ENCODE measurements around the gene LGALS13.
"Not testable (repeated sequence)": the region's sequence is repeated elsewhere in the genome, so short reads cannot be mapped to it uniquely, and the experiment has no call there.

Gene LGALS13

GRCh38 chr19:39617745-39618144, 15.4 kb downstream of the LGALS13 start:
- no peak overlapping the region for H3K27ac ChIP-seq
- H3K4me3 ChIP-seq, result no peak overlapping the region
- no peaks in the 10 kb centered on the region for H3K27me3 ChIP-seq
- no peak for DNase-seq
- intact Hi-C loops (cut with DNase I; ENCODE audit: low total_unique reads), result no loop called here
- H3K9me3 ChIP-seq, result no peaks in the 10 kb centered on the region
- TF ChIP-seq CTCF (IDR thresholded peaks at IDR 0.05), result no peak
- H3K36me3 ChIP-seq, result no peaks in the 10 kb centered on the region
- H3K4me1 ChIP-seq, result no peaks in the 10 kb centered on the region

- Histone ChIP-seq H3K27me3 (peaks cover 0 to 9% of the 10 kb centered on the region in 2 donors), H3K27ac (no peak overlapping the region), H3K4me1 (no peaks in the 10 kb centered on the region), H3K9me3 (no peaks in the 10 kb centered on the region), H3K4me3 (no peak overlapping the region), H3K36me3 (no peaks in the 10 kb centered on the region)
- no peak for TF ChIP-seq CTCF (IDR thresholded peaks at IDR 0.05)
- intact Hi-C loops (cut with DNase I; ENCODE audit: low total_unique reads), result no loop called here
- no peak for DNase-seq
Measured at GRCh38 chr19:39623946-39624345, 21.6 kb downstream of the LGALS13 start.

- DNase-seq; H3K36me3 ChIP-seq; H3K27ac ChIP-seq; H3K27me3 ChIP-seq; intact Hi-C loops (cut with DNase I; ENCODE audit: low total_unique reads); H3K4me1 ChIP-seq; H3K4me3 ChIP-seq; H3K9me3 ChIP-seq: not testable (repeated sequence)
Measured at GRCh38 chr19:39627631-39628030, 25.3 kb downstream of the LGALS13 start.

- Histone ChIP-seq H3K36me3 (no peaks in the 10 kb centered on the region), H3K27ac (no peak overlapping the region), H3K27me3 (no peaks in the 10 kb centered on the region), H3K4me3 (no peak overlapping the region), H3K9me3 (no peaks in the 10 kb centered on the region), H3K4me1 (no peaks in the 10 kb centered on the region)
- intact Hi-C loops (cut with DNase I; ENCODE audit: low total_unique reads), result no loop called here
- DNase-seq, result no peak
- no peak for TF ChIP-seq CTCF (IDR thresholded peaks at IDR 0.05)
Measured at GRCh38 chr19:39631178-39631577, 28.9 kb downstream of the LGALS13 start.

- H3K27me3 ChIP-seq, result no peaks in the 10 kb centered on the region
- intact Hi-C loops (cut with DNase I; ENCODE audit: low total_unique reads), result no loop called here
- no peak overlapping the region for H3K27ac ChIP-seq
- TF ChIP-seq CTCF (IDR thresholded peaks at IDR 0.05), result no peak
- DNase-seq, result no peak
- H3K4me3 ChIP-seq, result no peak overlapping the region
- no peaks in the 10 kb centered on the region for H3K4me1 ChIP-seq
- H3K36me3 ChIP-seq, result no peaks in the 10 kb centered on the region
- H3K9me3 ChIP-seq, result no peaks in the 10 kb centered on the region
Measured at GRCh38 chr19:39631626-39632025, 29.3 kb downstream of the LGALS13 start.

GRCh38 chr19:39637891-39638290, 35.6 kb downstream of the LGALS13 start:
- no peak overlapping the region for H3K4me3 ChIP-seq
- no peak for DNase-seq
- H3K36me3 ChIP-seq, result no peaks in the 10 kb centered on the region
- intact Hi-C loops (cut with DNase I; ENCODE audit: low total_unique reads), result no loop called here
- H3K27ac ChIP-seq, result no peak overlapping the region
- H3K9me3 ChIP-seq, result no peaks in the 10 kb centered on the region
- TF ChIP-seq CTCF (IDR thresholded peaks at IDR 0.05), result no peak
- H3K27me3 ChIP-seq, result no peaks in the 10 kb centered on the region
- no peaks in the 10 kb centered on the region for H3K4me1 ChIP-seq
